Endodermal cell (in vitro differentiated cells): Measurements from ENCODE around the gene ATXN10. TPM values are rescaled to one million over a fixed set of nuclear protein-coding genes. Genes with fewer than 3 reads are reported as not detected.

Experiments
- DNase-seq: peaks from one replicate; pipeline ENCODE4 v3.0.0-alpha.2; 2017
- H3K27ac ChIP-seq: 2 replicates; pipeline ENCODE4 v1.5.1; 2013; ENCODE audit warnings: mild to moderate bottlenecking, low read depth, low read length, moderate library complexity
- H3K27me3 ChIP-seq: 2 replicates; pipeline ENCODE4 v1.6.1; 2013; ENCODE audit warnings: mild to moderate bottlenecking, low read length, moderate library complexity; ENCODE audit not compliant: insufficient read depth, control insufficient read depth, poor library complexity, severe bottlenecking
- H3K36me3 ChIP-seq: 2 replicates; pipeline ENCODE4 v1.7.0; 2013; ENCODE audit warnings: mild to moderate bottlenecking, low read length, moderate library complexity; ENCODE audit not compliant: control insufficient read depth, insufficient read depth
- H3K4me1 ChIP-seq: one replicate; pipeline ENCODE4 v1.7.0; 2013; ENCODE audit warnings: low read length; ENCODE audit not compliant: control insufficient read depth, insufficient read depth
- H3K4me3 ChIP-seq: 2 replicates; pipeline ENCODE4 v1.5.1; 2013; ENCODE audit warnings: mild to moderate bottlenecking, low read length, moderate library complexity
- H3K9ac ChIP-seq: 2 replicates; pipeline ENCODE4 v1.6.1; 2013; ENCODE audit warnings: mild to moderate bottlenecking, low read length, moderate library complexity; ENCODE audit not compliant: poor library complexity, severe bottlenecking; ENCODE audit errors: extremely low read depth
- H3K9me3 ChIP-seq: 2 replicates; pipeline ENCODE4 v1.6.1; 2013; ENCODE audit warnings: mild to moderate bottlenecking, low read length, moderate library complexity; ENCODE audit not compliant: control insufficient read depth
- H3K27ac Mint-ChIP-seq: 2 replicates; pipeline ENCODE4 v1.8.0; 2020; ENCODE audit warnings: mixed read lengths
- H3K27me3 Mint-ChIP-seq: 2 replicates; pipeline ENCODE4 v1.8.0; 2021; ENCODE audit warnings: mild to moderate bottlenecking, mixed read lengths; ENCODE audit not compliant: insufficient read depth
- H3K36me3 Mint-ChIP-seq: 2 replicates; pipeline ENCODE4 v1.8.0; 2020; ENCODE audit warnings: low read depth, mixed read lengths
- H3K4me1 Mint-ChIP-seq: 2 replicates; pipeline ENCODE4 v1.8.0; 2020; ENCODE audit warnings: mixed read lengths
- H3K4me3 Mint-ChIP-seq: 2 replicates; pipeline ENCODE4 v1.8.0; 2020; ENCODE audit warnings: mild to moderate bottlenecking, moderate library complexity, mixed read lengths
- H3K9me3 Mint-ChIP-seq: 2 replicates; pipeline ENCODE4 v1.8.0; 2020; ENCODE audit warnings: mild to moderate bottlenecking, mixed read lengths
- CTCF ChIP-seq: fragments of 200-600 bp; sonication (generic); conservative IDR thresholded peaks from 2 replicates; pipeline ENCODE4 v1.5.0; 2021; ENCODE audit warnings: antibody characterized with exemption, mild to moderate bottlenecking
- WGBS, 2 experiments: methylation state at CpG; one replicate each; pipeline versions ENCODE4 v1.1.5 to v1.1.7; 2013; ENCODE audit warnings: missing lambda C conversion rate in 2 of 2, mixed read lengths in 1 of 2; ENCODE audit not compliant: insufficient coverage in 1 of 2, insufficient read length in 1 of 2; 5-methylcytosine and 5-hydroxymethylcytosine counted together
- total RNA-seq, 2 donors: library from RNA; stranded (reverse); fragmentation: NEBNext Ultra II Directional in 1 of 2; extraction: Animal tissue kit (Norgen Biotek cat#: 25700) in 1 of 2; gene quantifications; 2 replicates in 1 of 2; 3 replicates in 1 of 2; pipeline ENCODE4 v1.2.1, GENCODE V29; 2021

The ATXN10 gene
- total RNA-seq, 2 donors from 2014 or later = 223 to 266 TPM

GRCh38 chr22:45836418-45837169 is 165.0 kb downstream of the ATXN10 start:
- Histone ChIP-seq H3K4me3 (no peak overlapping the region), H3K9ac (no peak overlapping the region), H3K4me1 (peaks cover 11% of the 10 kb centered on the region), H3K36me3 (peaks cover 16% of the 10 kb centered on the region), H3K27me3 (no peaks in the 10 kb centered on the region), H3K27ac (peak overlapping the region; percentile 26), H3K9me3 (no peaks in the 10 kb centered on the region)
- peaks cover 18% of the 10 kb centered on the region for H3K36me3 Mint-ChIP-seq
- H3K27me3 Mint-ChIP-seq = no peaks in the 10 kb centered on the region
- no peak overlapping the region for H3K27ac Mint-ChIP-seq
- no peaks in the 10 kb centered on the region for H3K9me3 Mint-ChIP-seq
- H3K4me1 Mint-ChIP-seq = peaks cover 31% of the 10 kb centered on the region
- 88 to 97% methylated on average over 4 to 7 of the region's 8 CpGs for WGBS, 2 experiments
- DNase-seq = no peak
- TF ChIP-seq CTCF = no peak
- H3K4me3 Mint-ChIP-seq = no peak overlapping the region

DNA sequence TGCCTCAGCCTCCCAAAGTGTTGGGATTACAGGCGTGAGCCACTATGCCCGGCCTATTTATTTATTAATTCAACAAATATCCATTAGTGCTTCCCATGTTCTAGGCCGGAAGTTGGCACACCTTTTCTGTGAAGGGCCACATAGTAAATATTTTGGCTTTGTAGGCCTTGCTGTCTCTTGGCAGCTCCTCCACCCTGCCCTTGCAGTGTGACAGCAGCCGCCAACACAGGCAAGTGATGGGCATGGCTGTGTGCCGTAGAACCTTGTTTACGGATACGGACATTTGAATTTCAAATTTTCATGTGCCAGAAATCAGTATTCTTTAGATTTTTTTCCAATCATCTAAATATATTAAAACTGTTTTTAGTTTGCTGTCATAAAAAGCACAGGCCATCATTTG is 165.9 kb downstream of the ATXN10 start:
- Mint-ChIP-seq H3K27me3 (no peaks in the 10 kb centered on the region), H3K9me3 (no peaks in the 10 kb centered on the region), H3K4me3 (no peak overlapping the region), H3K27ac (no peak overlapping the region), H3K4me1 (peaks cover 36% of the 10 kb centered on the region), H3K36me3 (peaks cover 20% of the 10 kb centered on the region)
- DNase-seq = no peak
- no peaks in the 10 kb centered on the region for H3K27me3 ChIP-seq
- no peaks in the 10 kb centered on the region for H3K9me3 ChIP-seq
- H3K4me3 ChIP-seq = no peak overlapping the region
- no peak for TF ChIP-seq CTCF
- H3K27ac ChIP-seq = peak overlapping the region; percentile 91
- WGBS, 2 experiments = 90 to 100% methylated on average over 6 to 7 of the region's 7 CpGs
- peaks cover 16% of the 10 kb centered on the region for H3K36me3 ChIP-seq
- peaks cover 13% of the 10 kb centered on the region for H3K4me1 ChIP-seq
- H3K9ac ChIP-seq = no peak overlapping the region

DNA sequence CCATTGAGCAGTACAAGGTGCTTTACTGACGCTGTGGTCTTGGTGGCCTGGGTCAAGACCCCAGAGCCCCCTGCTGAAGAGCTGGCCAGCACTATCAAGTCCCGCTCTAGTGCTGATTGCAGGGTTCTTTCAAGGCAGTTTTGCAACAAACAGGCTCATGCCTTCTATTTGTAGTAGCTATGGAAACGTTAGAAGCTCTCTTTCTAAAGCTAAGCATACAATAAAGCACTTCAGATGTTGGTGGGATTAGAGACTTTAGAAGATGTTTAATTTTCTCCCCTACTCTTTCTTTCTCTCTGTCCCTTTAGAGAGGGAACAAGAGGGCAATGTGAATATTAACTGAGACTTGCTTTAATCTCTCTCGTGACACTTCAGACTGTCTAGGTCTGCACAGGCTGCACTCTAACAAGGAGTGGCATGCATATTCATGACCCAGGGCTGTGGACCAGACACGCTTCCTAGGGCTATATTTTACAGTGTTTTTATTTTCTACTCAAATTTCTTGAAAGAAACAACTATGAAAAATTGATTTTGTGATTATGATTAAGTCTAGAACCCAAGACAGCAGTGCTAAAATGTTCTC is 166.8 kb downstream of the ATXN10 start:
- no peak for TF ChIP-seq CTCF
- Mint-ChIP-seq H3K4me3 (no peak overlapping the region), H3K27ac (peak overlapping the region; percentile 23), H3K9me3 (no peaks in the 10 kb centered on the region), H3K27me3 (no peaks in the 10 kb centered on the region), H3K4me1 (peaks cover 45% of the 10 kb centered on the region), H3K36me3 (peaks cover 18% of the 10 kb centered on the region)
- no peak for DNase-seq
- Histone ChIP-seq H3K9ac (no peak overlapping the region), H3K9me3 (no peaks in the 10 kb centered on the region), H3K27me3 (no peaks in the 10 kb centered on the region), H3K36me3 (peaks cover 24% of the 10 kb centered on the region), H3K4me1 (peaks cover 13% of the 10 kb centered on the region), H3K4me3 (no peak overlapping the region), H3K27ac (peak overlapping the region; percentile 91)
- 56 to 83% methylated on average over 2 to 5 of the region's 5 CpGs for WGBS, 2 experiments
